Stimulated activated CD4-positive, alpha-beta T cell treated with anti-CD3 and anti-CD28 coated beads, Interleukin-12 subunit alpha, Interleukin-12 subunit beta, amount 100 ng/mL, for 48 hours (primary cell): ENCODE data around the gene RAPGEF3.

Experiments used
- DNase-seq, 3 donors: peaks; one replicate each; pipeline ENCODE4 v3.0.0-alpha.2; 2020; ENCODE audit warnings: low read depth in 2 of 3, low spot score in 1 of 3

The RAPGEF3 gene

GRCh38 chr12:47704719-47705118, 54.0 kb downstream of the RAPGEF3 start:
- DNase-seq = no peak

GRCh38 chr12:47700263-47700662, 58.4 kb downstream of the RAPGEF3 start:
- no peak for DNase-seq

GRCh38 chr12:47698631-47699030, 60.0 kb downstream of the RAPGEF3 start:
- DNase-seq = no peak

GRCh38 chr12:47698055-47698454, 60.6 kb downstream of the RAPGEF3 start:
- DNase-seq = no peak

- DNase-seq = no peak
Measured at GRCh38 chr12:47689215-47689614, 69.5 kb downstream of the RAPGEF3 start.

GRCh38 chr12:47687636-47688035, 71.0 kb downstream of the RAPGEF3 start:
- no peak for DNase-seq

GRCh38 chr12:47686645-47687240, 71.9 kb downstream of the RAPGEF3 start:
- DNase-seq = no peak
